Measurements from ENCODE around the gene CRACR2A. TPM values are rescaled to one million over a fixed set of nuclear protein-coding genes. Genes with fewer than 3 reads are reported as not detected.

The CRACR2A gene
- total RNA-seq, 2 experiments from 2014 or later, result 28.2 to 31.1 TPM

DNA sequence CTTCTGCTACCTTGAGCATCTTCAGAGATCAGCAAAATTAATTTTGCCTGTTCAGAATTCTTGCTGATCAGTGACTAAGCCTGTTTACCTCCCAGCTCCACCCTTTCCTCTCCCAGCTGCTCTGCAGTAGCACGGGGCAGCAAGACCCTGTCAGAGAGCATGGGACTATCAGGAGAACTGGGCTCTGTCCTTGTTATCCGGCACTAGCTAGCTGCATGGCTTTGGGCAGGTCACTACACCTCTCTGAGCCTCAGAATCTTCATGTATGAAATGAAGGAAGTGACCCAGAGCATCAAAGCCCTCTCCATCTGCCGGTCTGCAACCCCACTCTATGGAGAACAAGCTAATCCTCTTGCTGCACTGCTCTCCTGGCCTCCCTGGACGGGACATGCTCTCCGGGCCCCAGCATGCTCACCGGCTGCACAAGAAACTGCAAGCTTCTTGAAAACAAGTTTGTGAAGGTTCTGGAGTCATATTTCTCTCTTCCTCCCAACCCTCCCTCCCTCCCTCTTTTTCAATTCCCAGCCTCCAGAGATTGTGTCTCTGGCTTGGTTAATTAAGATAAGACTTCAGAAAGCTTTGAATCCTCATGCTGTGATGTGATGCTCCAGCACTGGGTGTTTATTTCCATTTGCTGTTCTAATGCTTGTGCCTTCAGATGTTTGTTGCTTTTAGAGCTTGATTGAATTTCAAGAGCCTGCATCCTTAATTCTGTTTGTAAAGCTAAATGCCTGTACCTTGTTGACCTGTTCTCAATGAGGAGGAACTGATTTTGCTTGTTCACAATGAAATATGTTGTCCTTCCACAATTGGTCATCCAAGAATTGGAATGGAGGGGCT lies 101.1 kb downstream of the CRACR2A start:
- H3K9me2 ChIP-seq (ENCODE audit: insufficient read depth, low read length), result no peaks in the 10 kb centered on the region
- POLR2A ChIA-PET, result no interaction called here
- no peak for TF ChIP-seq EZH2phosphoT487 (IDR thresholded peaks at IDR 0.05; ENCODE audit: borderline replicate concordance, low read depth, low read length)
- TF ChIP-seq, protein P1, sequence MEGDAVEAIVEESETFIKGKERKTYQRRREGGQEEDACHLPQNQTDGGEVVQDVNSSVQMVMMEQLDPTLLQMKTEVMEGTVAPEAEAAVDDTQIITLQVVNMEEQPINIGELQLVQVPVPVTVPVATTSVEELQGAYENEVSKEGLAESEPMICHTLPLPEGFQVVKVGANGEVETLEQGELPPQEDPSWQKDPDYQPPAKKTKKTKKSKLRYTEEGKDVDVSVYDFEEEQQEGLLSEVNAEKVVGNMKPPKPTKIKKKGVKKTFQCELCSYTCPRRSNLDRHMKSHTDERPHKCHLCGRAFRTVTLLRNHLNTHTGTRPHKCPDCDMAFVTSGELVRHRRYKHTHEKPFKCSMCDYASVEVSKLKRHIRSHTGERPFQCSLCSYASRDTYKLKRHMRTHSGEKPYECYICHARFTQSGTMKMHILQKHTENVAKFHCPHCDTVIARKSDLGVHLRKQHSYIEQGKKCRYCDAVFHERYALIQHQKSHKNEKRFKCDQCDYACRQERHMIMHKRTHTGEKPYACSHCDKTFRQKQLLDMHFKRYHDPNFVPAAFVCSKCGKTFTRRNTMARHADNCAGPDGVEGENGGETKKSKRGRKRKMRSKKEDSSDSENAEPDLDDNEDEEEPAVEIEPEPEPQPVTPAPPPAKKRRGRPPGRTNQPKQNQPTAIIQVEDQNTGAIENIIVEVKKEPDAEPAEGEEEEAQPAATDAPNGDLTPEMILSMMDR (conservative IDR thresholded peaks at IDR 0.05; ENCODE audit: low read length), result no peak
- no peak overlapping the region for H3K4me2 ChIP-seq (ENCODE audit: low read length)
- H4K20me1 ChIP-seq (ENCODE audit: insufficient read depth, low read length), result no peaks in the 10 kb centered on the region
- DNase-seq (ENCODE audit: low spot score), result no peak
- intact Hi-C loops (cut with micrococcal nuclease; ENCODE audit: unreplicated experiment), result loop anchor here (10.0 kb wide), 1 partner anchor 153 kb away; no protein-coding TSS in a partner anchor
- no peaks in the 10 kb centered on the region for H3K79me2 ChIP-seq (ENCODE audit: insufficient read depth, low read depth, low read length)
- BruUV-seq (replicated peaks), result no TSS peak
- no peaks in the 10 kb centered on the region for H3K9me3 ChIP-seq (ENCODE audit: low read length)
- peaks cover 65% of the 10 kb centered on the region for H3K36me3 ChIP-seq (ENCODE audit: insufficient read depth, low read length)
- no peak overlapping the region for H3K27ac ChIP-seq (ENCODE audit: low read depth, low read length, poor library complexity, severe bottlenecking)
- peaks cover 2% of the 10 kb centered on the region for H3K4me1 ChIP-seq (ENCODE audit: insufficient read depth, low read length, poor library complexity, severe bottlenecking)
- no peak overlapping the region for H3K4me3 ChIP-seq (ENCODE audit: low read depth, low read length, poor library complexity, severe bottlenecking)
- CTCF ChIA-PET (ENCODE audit: unreplicated experiment), result no interaction called here
- no peak overlapping the region for H2AFZ ChIP-seq (ENCODE audit: low read length)

GRCh38 chr12:3647504-3647903 lies 105.4 kb downstream of the CRACR2A start:
- no peak overlapping the region for H3K4me2 ChIP-seq (ENCODE audit: low read length)
- H3K4me3 ChIP-seq (ENCODE audit: low read depth, low read length, poor library complexity, severe bottlenecking), result no peak overlapping the region
- TF ChIP-seq, protein P1 (conservative IDR thresholded peaks at IDR 0.05; ENCODE audit: low read length), result no peak
- no peak for TF ChIP-seq EZH2phosphoT487 (IDR thresholded peaks at IDR 0.05; ENCODE audit: borderline replicate concordance, low read depth, low read length)
- H3K36me3 ChIP-seq (ENCODE audit: insufficient read depth, low read length), result peaks cover 59% of the 10 kb centered on the region
- DNase-seq (ENCODE audit: low spot score), result no peak
- H3K9me2 ChIP-seq (ENCODE audit: insufficient read depth, low read length), result no peaks in the 10 kb centered on the region
- H3K4me1 ChIP-seq (ENCODE audit: insufficient read depth, low read length, poor library complexity, severe bottlenecking), result peaks cover 6% of the 10 kb centered on the region
- ChIA-PET POLR2A (interaction anchor here (0.6 kb wide), 1 partner anchor 749 kb away, joined by 3 read pairs; no protein-coding TSS in a partner anchor), CTCF (ENCODE audit: unreplicated experiment) (no interaction called here)
- H3K79me2 ChIP-seq (ENCODE audit: insufficient read depth, low read depth, low read length), result no peaks in the 10 kb centered on the region
- no peaks in the 10 kb centered on the region for H3K9me3 ChIP-seq (ENCODE audit: low read length)
- intact Hi-C loops (cut with micrococcal nuclease; ENCODE audit: unreplicated experiment), result no loop called here
- no TSS peak for BruUV-seq (replicated peaks)
- no peak overlapping the region for H2AFZ ChIP-seq (ENCODE audit: low read length)
- no peaks in the 10 kb centered on the region for H4K20me1 ChIP-seq (ENCODE audit: insufficient read depth, low read length)
- H3K27ac ChIP-seq (ENCODE audit: low read depth, low read length, poor library complexity, severe bottlenecking), result no peak overlapping the region
